GM12891 (cell line): ENCODE measurements around the gene HBEGF.

Experiments
- POLR2A ChIP-seq: IDR thresholded peaks from 2 replicates; pipeline ENCODE4 v1.6.1; 2011; ENCODE audit warnings: low read depth, low read length, control low read depth
- POLR2AphosphoS5 ChIP-seq: IDR thresholded peaks from 2 replicates; pipeline ENCODE4 v1.6.1; 2011; ENCODE audit warnings: low read depth, low read length, control low read depth
- POU2F2 ChIP-seq: IDR thresholded peaks from 2 replicates; pipeline ENCODE4 v1.6.1; 2011; ENCODE audit warnings: low read depth, mild to moderate bottlenecking, control low read depth, low read length, moderate library complexity
- TAF1 ChIP-seq: IDR thresholded peaks from 2 replicates; pipeline ENCODE4 v1.6.1; 2011; ENCODE audit warnings: low read depth, low read length, control low read depth

DNA sequence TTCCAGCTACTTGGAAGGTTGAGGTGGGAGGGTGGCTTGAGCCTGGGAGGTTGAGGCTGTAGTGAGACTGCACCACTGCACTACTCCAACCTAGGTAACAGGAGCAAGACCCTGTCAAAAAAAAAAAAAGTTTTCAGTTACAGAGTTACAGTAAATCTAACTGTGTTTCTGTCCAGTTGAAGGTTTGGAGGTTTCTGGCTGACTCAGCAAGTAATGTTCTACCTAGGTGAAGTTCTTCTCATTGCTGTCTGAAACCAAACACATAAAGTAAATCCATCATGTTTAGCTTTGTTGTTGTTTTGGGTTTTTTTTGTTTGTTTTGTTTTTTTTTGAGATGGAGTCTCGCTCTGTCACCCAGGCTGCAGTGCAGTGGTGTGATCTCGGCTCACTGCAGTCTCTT lies 47.3 kb upstream of the HBEGF start:
- TF ChIP-seq POLR2A (no peak), POLR2AphosphoS5 (no peak), TAF1 (no peak), POU2F2 (no peak)
